Activated naive CD4-positive, alpha-beta T cell treated with anti-CD3 and anti-CD28 coated beads for 36 hours (primary cell): Measurements from ENCODE around the gene CD8B2. TPM values are rescaled to one million over a fixed set of nuclear protein-coding genes. Genes with fewer than 3 reads are reported as not detected.
"Not testable (repeated sequence)": the region's sequence is repeated elsewhere in the genome, so short reads cannot be mapped to it uniquely, and the experiment has no call there.

Source experiments
- CTCF ChIA-PET: fragments of 350-600 bp; sonication (Branson Sonifier 250); formaldehyde crosslinking; loops from one replicate; lab custom pipeline; 2021; ENCODE audit warnings: antibody characterized with exemption; lab: Charles Lee
- DNase-seq: peaks from one replicate; pipeline ENCODE4 v3.0.0-alpha.2; 2020
- H3K27ac Mint-ChIP-seq: one replicate; pipeline ENCODE4 v1.8.0; 2021; ENCODE audit warnings: mild to moderate bottlenecking, mixed read lengths
- H3K27me3 Mint-ChIP-seq: one replicate; pipeline ENCODE4 v1.8.0; 2021; ENCODE audit warnings: low read depth, mixed read lengths
- H3K36me3 Mint-ChIP-seq: one replicate; pipeline ENCODE4 v1.8.0; 2021; ENCODE audit warnings: low read depth, mixed read lengths
- H3K4me1 Mint-ChIP-seq: one replicate; pipeline ENCODE4 v1.8.0; 2021; ENCODE audit warnings: low read depth, mixed read lengths
- H3K4me3 Mint-ChIP-seq: one replicate; pipeline ENCODE4 v1.8.0; 2021; ENCODE audit warnings: mild to moderate bottlenecking, moderate library complexity, mixed read lengths
- H3K9me3 Mint-ChIP-seq: one replicate; pipeline ENCODE4 v1.8.0; 2021; ENCODE audit warnings: mixed read lengths
- intact Hi-C: fragments of 100-400 bp; cut with micrococcal nuclease; formaldehyde crosslinking; loops from one replicate; pipeline ENCODE4 v1.15.1; 2023
- total RNA-seq, 2 experiments: library from RNA; stranded (reverse); gene quantifications; one replicate each; pipeline ENCODE4 v1.2.3, GENCODE V29; 2021

Gene CD8B2
- under 1 TPM in 1 of 2 experiments, not detected in 1; 0.10 TPM for total RNA-seq

DNA sequence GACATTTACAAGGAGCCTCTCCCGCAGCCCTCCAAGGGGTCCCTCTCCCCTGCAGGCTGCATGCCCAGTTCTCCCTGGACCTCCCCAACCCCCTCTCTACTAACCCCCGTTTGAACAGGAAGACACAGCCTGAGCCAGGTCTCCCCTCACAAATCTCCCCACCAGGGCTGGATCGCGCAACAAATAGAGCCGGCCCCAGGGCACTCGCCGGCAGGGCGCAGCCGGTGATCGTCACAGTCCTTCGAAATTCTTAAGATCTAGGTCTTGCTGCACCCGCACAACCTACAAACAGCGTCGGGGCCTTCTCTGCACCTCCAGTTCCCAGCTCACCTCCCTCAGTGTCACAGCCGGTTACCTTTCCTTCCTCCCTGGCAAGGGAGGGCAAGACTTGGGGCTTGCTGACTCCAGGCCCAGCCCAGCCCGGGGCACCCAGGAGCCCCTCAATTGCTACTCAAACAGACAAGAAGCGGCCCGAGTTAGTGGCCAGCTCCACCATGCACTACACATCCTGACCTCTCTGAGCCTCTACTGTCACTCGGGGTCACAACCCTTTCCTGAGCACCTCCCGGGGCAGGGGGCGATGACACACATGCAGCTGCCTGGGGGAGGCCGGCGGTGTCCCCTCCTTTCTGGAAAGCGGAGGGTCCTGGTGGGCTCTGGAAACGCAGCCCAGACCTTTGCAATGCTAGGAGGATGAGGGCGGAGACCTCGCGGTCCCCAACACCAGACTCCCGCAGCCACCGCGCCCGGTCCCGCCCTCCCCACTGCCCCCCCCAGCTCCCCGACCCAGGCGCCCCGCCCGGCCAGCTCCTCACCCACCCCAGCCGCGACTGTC is at the start of gene CD8B2:
Gene CD8B2, plus strand, starts transcription at position 814 of the 835 bp plus-strand sequence. CDS start 63 bp downstream, outside the sequence.
- H3K27ac Mint-ChIP-seq, H3K9me3 Mint-ChIP-seq, intact Hi-C loops, H3K36me3 Mint-ChIP-seq, H3K4me1 Mint-ChIP-seq, DNase-seq, CTCF ChIA-PET, H3K4me3 Mint-ChIP-seq: not testable (repeated sequence)
- peaks cover 17% of the 10 kb centered on the region for H3K27me3 Mint-ChIP-seq

DNA sequence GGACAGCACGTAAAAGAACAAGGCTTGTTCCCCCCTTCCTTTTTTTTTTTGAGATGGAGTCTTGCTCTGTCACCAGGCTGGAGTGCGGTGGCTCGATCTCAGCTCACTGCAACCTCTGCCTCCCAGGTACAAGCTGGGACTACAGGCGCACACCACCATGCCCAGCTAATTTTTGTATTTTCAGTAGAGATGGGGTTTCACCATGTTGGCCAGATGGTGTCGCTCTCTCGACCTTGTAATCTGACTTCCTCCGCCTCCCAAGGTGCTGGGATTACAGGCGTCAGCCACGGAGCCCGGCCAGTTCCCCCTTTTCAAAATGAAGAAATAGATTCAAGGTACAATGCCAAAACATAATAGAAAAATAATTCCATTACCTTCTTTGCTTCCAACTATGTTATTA is 25.3 kb upstream of the CD8B2 start:
- H3K4me1 Mint-ChIP-seq, H3K9me3 Mint-ChIP-seq, H3K36me3 Mint-ChIP-seq, H3K27me3 Mint-ChIP-seq, H3K27ac Mint-ChIP-seq, H3K4me3 Mint-ChIP-seq: not testable (repeated sequence)
- DNase-seq: peak; percentile 48
- CTCF ChIA-PET: interaction anchor here (0.7 to 1.2 kb wide), 2 partner anchors 357 to 1987 kb away, joined by 3 read pairs; no protein-coding TSS in a partner anchor
- intact Hi-C loops: loop anchor here (5.0 to 10.0 kb wide), 3 partner anchors 80 to 357 kb away; no protein-coding TSS in a partner anchor

DNA sequence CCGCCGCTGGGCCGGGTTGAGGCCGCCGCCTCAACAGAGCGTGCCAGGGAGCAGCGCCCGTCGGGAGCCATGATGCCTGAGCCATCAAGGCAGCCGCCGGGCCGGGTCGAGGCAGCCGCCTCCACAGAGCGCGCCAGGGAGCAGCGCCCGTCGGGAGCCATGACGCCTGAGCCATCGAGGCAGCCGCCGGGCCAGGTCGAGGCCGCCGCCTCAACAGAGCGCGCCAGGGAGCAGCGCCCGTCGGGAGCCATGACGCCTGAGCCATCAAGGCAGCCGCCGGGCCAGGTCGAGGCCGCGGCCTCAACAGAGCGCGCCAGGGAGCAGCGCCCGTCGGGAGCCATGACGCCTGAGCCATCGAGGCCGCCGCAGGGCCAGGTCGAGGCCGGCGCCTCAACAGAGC is 19.6 kb upstream of the CD8B2 start:
- CTCF ChIA-PET, DNase-seq, H3K36me3 Mint-ChIP-seq, H3K9me3 Mint-ChIP-seq, H3K27me3 Mint-ChIP-seq, H3K4me3 Mint-ChIP-seq, H3K27ac Mint-ChIP-seq, H3K4me1 Mint-ChIP-seq: not testable (repeated sequence)
- intact Hi-C loops: loop anchor here (10.0 kb wide), 1 partner anchor 363 kb away; no protein-coding TSS in a partner anchor

DNA sequence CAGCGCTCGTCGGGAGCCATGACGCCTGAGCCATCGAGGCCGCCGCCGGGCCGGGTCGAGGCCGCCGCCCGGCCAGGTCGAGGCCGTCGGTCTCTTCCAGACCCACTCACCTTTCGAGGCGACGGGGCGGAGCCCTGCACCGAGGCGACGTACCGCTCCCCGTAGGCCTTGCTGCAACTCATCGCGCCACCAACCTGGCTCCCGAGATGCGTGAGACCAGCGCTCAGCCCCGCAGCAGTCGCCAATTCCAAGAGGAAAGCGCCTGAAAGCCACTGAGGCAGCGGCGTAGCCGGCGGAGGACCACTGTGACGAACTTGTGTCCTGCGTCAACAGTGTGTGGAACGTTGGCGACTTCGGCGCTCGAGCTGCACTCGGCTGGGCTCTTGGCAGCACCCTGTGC is 19.1 kb upstream of the CD8B2 start, which contains the start of gene RGPD3:
Gene RGPD3, minus strand, starts transcription at position 307 of the 400 bp plus-strand sequence. Its CDS starts 125 bp downstream, at position 182.
- H3K4me3 Mint-ChIP-seq, H3K27me3 Mint-ChIP-seq, H3K4me1 Mint-ChIP-seq, H3K27ac Mint-ChIP-seq, H3K36me3 Mint-ChIP-seq, H3K9me3 Mint-ChIP-seq, CTCF ChIA-PET, DNase-seq: not testable (repeated sequence)
- intact Hi-C loops: loop anchor here (10.0 kb wide), 1 partner anchor 363 kb away; no protein-coding TSS in a partner anchor

DNA sequence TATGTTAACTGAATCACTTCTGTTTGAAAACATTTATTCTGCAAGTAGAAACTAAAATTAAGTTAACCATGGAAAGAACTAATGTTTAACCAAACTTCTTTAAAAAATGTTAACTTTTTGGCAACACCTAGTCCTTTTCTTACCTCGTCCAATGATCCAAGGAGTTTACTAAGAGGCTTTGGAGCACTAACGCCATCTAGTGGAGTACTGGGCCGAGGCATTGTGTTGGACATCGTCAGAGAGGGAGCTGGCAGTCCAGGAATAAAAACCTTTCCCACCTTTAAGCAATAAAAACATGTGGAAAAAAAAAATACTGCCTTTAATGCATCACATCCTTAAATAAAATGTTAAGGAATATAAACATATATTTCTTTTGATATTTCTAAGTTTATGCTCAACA is 16.5 kb upstream of the CD8B2 start:
- CTCF ChIA-PET, H3K27ac Mint-ChIP-seq, H3K36me3 Mint-ChIP-seq, H3K4me1 Mint-ChIP-seq, H3K4me3 Mint-ChIP-seq, H3K9me3 Mint-ChIP-seq, H3K27me3 Mint-ChIP-seq: not testable (repeated sequence)
- peak; percentile 79 for DNase-seq
- intact Hi-C loops: loop anchor here (2.0 kb wide), 1 partner anchor 72 kb away; no protein-coding TSS in a partner anchor

DNA sequence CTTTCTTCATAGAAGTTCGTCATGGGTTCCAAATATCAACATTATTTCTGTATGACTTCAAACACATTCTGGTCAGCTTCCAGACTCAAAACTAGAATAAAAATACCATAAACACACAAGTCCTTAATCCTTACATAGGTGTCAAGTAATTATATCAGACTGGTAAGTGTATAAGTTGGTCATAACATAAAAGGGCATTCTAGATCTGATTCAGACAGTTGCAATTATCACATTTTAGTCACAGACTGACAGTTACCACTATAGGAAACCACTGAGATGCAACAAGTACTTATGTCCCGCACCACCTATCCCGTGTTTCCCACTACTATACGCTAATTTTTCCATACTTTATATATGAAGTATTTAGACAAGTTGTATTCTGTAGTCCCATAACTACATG is 9.5 kb upstream of the CD8B2 start:
- H3K9me3 Mint-ChIP-seq, DNase-seq, H3K4me3 Mint-ChIP-seq, H3K27me3 Mint-ChIP-seq, H3K27ac Mint-ChIP-seq, H3K36me3 Mint-ChIP-seq, intact Hi-C loops, CTCF ChIA-PET, H3K4me1 Mint-ChIP-seq: not testable (repeated sequence)

DNA sequence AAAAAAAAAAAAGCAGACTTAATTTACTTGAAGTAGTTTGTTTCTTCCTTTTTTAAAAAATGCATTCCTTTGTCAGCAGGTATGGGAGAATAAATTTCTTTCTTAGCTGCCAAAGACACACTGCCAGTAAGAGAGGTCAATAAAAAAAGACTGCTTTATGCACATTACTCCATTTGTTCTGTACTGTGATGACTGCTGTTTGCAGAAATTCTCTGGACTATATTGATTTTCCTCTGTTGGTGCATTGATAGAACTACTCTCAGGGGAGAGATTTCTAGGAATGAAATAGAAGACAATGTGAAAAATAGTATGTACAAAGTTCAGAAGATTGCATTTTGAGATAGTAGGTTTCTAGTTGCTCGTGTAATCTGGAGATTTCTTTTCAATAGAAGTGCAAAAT is 7.6 kb upstream of the CD8B2 start:
- H3K4me3 Mint-ChIP-seq, H3K9me3 Mint-ChIP-seq, H3K27me3 Mint-ChIP-seq, intact Hi-C loops, H3K36me3 Mint-ChIP-seq, H3K4me1 Mint-ChIP-seq, DNase-seq, H3K27ac Mint-ChIP-seq: not testable (repeated sequence)
- CTCF ChIA-PET: interaction anchor here (0.6 kb wide), 1 partner anchor 362 kb away, joined by 3 read pairs; no protein-coding TSS in a partner anchor

DNA sequence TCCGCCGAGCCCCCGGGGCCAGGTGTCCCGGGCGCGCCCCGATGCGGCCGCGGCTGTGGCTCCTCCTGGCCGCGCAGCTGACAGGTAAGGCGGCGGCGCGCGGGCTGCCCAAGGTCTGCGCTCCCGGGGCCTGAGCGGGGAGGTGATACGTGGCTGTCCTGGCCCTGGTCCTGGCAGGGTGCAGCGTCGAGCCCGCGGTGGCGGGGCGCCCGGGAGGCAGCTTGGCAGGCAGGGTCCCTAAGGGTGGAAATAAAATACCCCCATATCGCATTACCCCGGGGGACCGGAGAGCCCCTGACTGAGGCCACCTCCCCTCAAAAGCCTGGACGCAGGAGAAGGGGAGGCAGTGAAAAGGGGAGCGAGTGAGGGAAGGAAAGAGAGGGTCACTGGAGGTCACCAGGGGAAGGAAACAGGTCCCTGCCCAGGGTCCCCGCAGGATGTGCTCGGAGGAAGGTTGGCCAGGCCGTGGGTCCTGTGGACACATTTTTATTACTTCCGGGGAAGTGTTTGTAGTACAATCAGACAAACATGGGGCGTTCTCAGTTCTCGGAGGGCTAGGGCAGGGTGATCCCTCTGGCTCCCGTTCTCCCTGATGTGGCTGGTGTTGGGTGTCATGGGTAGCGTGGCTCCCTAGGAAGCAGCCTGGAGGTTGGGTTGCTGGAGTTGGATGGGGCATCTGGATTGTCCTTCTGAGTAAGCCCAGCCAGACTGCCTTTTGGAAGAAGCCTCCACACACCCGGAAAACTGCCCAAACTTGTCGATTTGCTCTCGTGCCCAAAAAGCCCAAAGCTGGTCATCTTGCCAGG is 425 bp downstream of the CD8B2 start:
- H3K4me3 Mint-ChIP-seq, CTCF ChIA-PET, H3K27ac Mint-ChIP-seq, H3K36me3 Mint-ChIP-seq, DNase-seq, H3K4me1 Mint-ChIP-seq, intact Hi-C loops, H3K9me3 Mint-ChIP-seq: not testable (repeated sequence)
- H3K27me3 Mint-ChIP-seq: peaks cover 17% of the 10 kb centered on the region

DNA sequence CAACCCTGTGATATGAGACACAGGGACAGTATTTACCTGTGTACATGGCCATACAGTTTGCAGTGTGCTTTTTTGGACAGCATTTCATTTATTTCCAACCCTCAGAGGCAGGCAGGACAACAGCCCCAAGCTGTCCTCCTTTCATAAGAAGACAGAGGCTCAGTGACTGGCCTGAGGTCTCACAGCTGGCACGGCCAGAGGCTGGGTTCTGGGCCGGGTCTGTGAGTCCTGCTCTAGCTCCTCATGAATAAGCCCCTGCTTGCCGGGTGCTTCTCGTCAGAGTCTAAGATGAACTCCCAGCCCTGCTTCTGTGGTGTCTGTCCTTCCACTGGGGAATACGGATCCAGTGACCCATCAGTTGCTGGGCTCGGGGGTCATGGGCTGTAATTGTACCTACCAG is 2.5 kb downstream of the CD8B2 start:
- intact Hi-C loops, H3K27ac Mint-ChIP-seq, H3K4me3 Mint-ChIP-seq, DNase-seq, H3K9me3 Mint-ChIP-seq, H3K4me1 Mint-ChIP-seq, CTCF ChIA-PET, H3K36me3 Mint-ChIP-seq: not testable (repeated sequence)
- peaks cover 17% of the 10 kb centered on the region for H3K27me3 Mint-ChIP-seq

DNA sequence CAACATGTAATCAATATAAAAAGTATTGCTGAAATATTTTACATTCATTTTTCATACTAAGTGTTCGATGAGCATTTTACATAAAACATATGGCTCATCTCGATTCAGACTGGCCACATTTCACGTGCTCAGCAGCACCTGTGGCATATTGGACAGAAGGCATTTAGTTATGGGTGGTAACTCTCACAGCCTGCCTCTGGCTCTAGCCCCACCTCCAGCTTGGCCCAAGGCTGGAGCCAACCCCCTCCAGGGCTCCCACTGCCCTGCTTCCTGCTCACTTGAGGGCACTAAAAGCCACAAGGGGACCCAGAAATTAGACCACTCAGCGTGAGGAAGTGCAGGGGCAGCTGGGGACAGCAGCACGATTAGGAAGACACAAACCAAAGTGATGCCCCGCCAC is 5.2 kb downstream of the CD8B2 start:
- CTCF ChIA-PET, intact Hi-C loops: not testable (repeated sequence)

DNA sequence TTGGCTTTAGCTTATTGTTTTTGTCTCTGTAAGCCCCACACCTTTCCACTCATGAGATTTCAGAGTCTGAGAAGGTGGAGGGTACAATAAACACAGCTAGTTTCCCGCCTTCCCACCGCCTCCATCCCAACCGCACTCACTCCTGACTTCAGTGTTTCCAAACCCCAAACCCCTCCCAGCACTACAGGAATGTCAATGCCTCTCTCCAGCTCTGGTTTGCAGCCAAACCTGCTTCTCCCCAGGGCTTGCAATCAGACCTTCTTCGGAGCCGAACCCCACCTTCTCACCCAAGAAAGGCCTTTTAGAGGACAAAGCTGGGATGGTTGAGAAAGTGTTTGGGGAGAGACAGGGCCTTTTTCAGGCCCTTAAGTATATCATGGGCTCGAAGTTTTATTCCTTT is 5.7 kb downstream of the CD8B2 start:
- H3K4me1 Mint-ChIP-seq, intact Hi-C loops, H3K4me3 Mint-ChIP-seq, CTCF ChIA-PET, DNase-seq, H3K36me3 Mint-ChIP-seq, H3K27me3 Mint-ChIP-seq, H3K27ac Mint-ChIP-seq, H3K9me3 Mint-ChIP-seq: not testable (repeated sequence)

More for the DNA sequence above, 5.2 kb downstream of the CD8B2 start:
- peaks cover 10% of the 10 kb centered on the region for H3K27me3 Mint-ChIP-seq
- DNase-seq, H3K27ac Mint-ChIP-seq, H3K4me1 Mint-ChIP-seq, H3K9me3 Mint-ChIP-seq, H3K4me3 Mint-ChIP-seq, H3K36me3 Mint-ChIP-seq: not testable (repeated sequence)

DNA sequence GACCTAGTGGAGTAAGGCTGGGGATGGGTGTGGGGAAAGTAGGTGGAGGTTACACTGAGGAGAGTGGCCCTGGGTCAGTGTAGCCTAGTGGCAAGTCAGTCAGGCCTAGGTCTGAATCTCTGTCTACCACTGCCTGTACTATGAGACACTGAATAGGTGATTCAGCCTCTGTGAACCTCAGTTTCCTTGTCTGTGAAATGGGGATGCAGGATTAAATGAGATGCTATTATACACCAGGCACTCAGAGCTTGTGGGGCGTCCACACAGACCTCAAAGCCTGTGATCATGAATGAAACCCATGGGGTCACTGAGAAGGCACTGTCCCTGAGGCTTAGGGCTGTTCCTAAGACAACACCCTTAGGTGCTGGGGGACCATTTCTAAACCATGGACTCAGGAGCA is 11.4 kb downstream of the CD8B2 start:
- H3K9me3 Mint-ChIP-seq, intact Hi-C loops, H3K27ac Mint-ChIP-seq, H3K36me3 Mint-ChIP-seq, CTCF ChIA-PET, H3K4me1 Mint-ChIP-seq, H3K27me3 Mint-ChIP-seq, DNase-seq, H3K4me3 Mint-ChIP-seq: not testable (repeated sequence)
